Measurements from ENCODE around the gene TUT1.
"Not testable (repeated sequence)": the region's sequence is repeated elsewhere in the genome, so short reads cannot be mapped to it uniquely, and the experiment has no call there.

The TUT1 gene

DNA sequence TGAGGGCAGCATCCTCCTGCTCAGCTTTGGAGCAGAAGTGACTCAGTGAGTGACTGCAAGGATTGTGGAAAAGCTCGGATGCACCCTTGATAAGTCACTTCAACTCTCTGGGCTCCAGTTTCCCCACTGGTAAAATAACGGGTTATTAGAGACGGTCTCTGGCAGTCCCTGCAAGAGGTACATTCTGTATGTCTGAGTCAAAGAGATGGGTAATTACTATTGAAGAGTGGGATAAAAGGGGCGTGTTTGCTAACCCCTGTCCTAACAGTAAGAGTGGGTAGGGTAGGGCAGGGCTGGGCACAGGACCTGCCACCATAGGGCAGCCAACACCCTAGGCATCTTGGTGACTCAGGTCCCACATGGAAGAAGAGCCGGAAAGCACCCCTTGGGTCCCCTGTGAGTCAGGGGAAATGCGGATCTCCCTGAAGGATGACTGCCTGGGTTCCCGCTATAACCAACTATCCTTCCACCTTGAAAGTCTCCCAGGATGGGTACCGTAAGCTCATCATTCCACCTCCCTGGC is 37.4 kb downstream of the TUT1 start:
- no peak overlapping the region for H2AFZ ChIP-seq (ENCODE audit: low read depth)
- no peak overlapping the region for H3K4me3 ChIP-seq (IDR thresholded peaks at IDR 0.05; ENCODE audit: insufficient read depth, low read depth, low read length)
- TF ChIP-seq CTCF (conservative IDR thresholded peaks at IDR 0.05; ENCODE audit: low read depth, low read length): no peak
- H3K9ac ChIP-seq: no peak overlapping the region; the same call in 1 of the 2 replicates
- no peaks in the 10 kb centered on the region; the same call in 1 of the 2 replicates for H3K79me2 ChIP-seq (ENCODE audit: insufficient read depth, low read depth)
- peaks cover 92% of the 10 kb centered on the region for H3K4me1 ChIP-seq (ENCODE audit: low read depth, poor library complexity, severe bottlenecking)
- peak overlapping the region; percentile 93 for H3K4me2 ChIP-seq
- H3K27me3 ChIP-seq (ENCODE audit: insufficient read depth, low read depth): no peaks in the 10 kb centered on the region
- no peaks in the 10 kb centered on the region for H4K20me1 ChIP-seq (ENCODE audit: insufficient read depth)
- H3K36me3 ChIP-seq (ENCODE audit: insufficient read depth): peaks cover 2% of the 10 kb centered on the region; the same call in 1 of the 2 replicates
- peak overlapping the region; percentile 97; the same call in 1 of the 2 replicates for H3K27ac ChIP-seq

- no peak overlapping the region for H3K4me3 ChIP-seq (IDR thresholded peaks at IDR 0.05; ENCODE audit: insufficient read depth, low read depth, low read length)
- H3K4me2 ChIP-seq: peak overlapping the region; percentile 93
- H3K36me3 ChIP-seq (ENCODE audit: insufficient read depth): no peaks in the 10 kb centered on the region
Observed at GRCh38 chr11:62553080-62553838, 38.1 kb downstream of the TUT1 start.

GRCh38 chr11:62552485-62553079 is 38.7 kb downstream of the TUT1 start:
- H3K9ac ChIP-seq: peak overlapping the region; percentile 60; the same call in 1 of the 2 replicates
- H3K79me2 ChIP-seq (ENCODE audit: insufficient read depth, low read depth): no peaks in the 10 kb centered on the region; the same call in 1 of the 2 replicates
- no peaks in the 10 kb centered on the region for H4K20me1 ChIP-seq (ENCODE audit: insufficient read depth)
- no peaks in the 10 kb centered on the region for H3K36me3 ChIP-seq (ENCODE audit: insufficient read depth)
- no peaks in the 10 kb centered on the region for H3K27me3 ChIP-seq (ENCODE audit: insufficient read depth, low read depth)
- TF ChIP-seq CTCF (conservative IDR thresholded peaks at IDR 0.05; ENCODE audit: low read depth, low read length): no peak
- H2AFZ ChIP-seq (ENCODE audit: low read depth): no peak overlapping the region
- peak overlapping the region; percentile 93 for H3K4me2 ChIP-seq
- peak overlapping the region; percentile 97 for H3K27ac ChIP-seq
- no peak overlapping the region for H3K4me3 ChIP-seq (IDR thresholded peaks at IDR 0.05; ENCODE audit: insufficient read depth, low read depth, low read length)
- H3K4me1 ChIP-seq (ENCODE audit: low read depth, poor library complexity, severe bottlenecking): peaks cover 87% of the 10 kb centered on the region

More at GRCh38 chr11:62553080-62553838, 38.1 kb downstream of the TUT1 start:
- TF ChIP-seq CTCF (conservative IDR thresholded peaks at IDR 0.05; ENCODE audit: low read depth, low read length): no peak
- H3K4me1 ChIP-seq (ENCODE audit: low read depth, poor library complexity, severe bottlenecking): peaks cover 87% of the 10 kb centered on the region
- H3K27ac ChIP-seq: peak overlapping the region; percentile 97
- no peaks in the 10 kb centered on the region; the same call in 1 of the 2 replicates for H3K79me2 ChIP-seq (ENCODE audit: insufficient read depth, low read depth)
- no peaks in the 10 kb centered on the region for H4K20me1 ChIP-seq (ENCODE audit: insufficient read depth)
- no peaks in the 10 kb centered on the region for H3K27me3 ChIP-seq (ENCODE audit: insufficient read depth, low read depth)
- H3K9ac ChIP-seq: peak overlapping the region; percentile 60; the same call in 1 of the 2 replicates
- H2AFZ ChIP-seq (ENCODE audit: low read depth): no peak overlapping the region

GRCh38 chr11:62550478-62550877 is 40.8 kb downstream of the TUT1 start:
- H3K4me1 ChIP-seq (ENCODE audit: low read depth, poor library complexity, severe bottlenecking): peaks cover 75% of the 10 kb centered on the region
- peak overlapping the region; percentile 97; the same call in 1 of the 2 replicates for H3K27ac ChIP-seq
- H3K9ac ChIP-seq; H3K27me3 ChIP-seq (ENCODE audit: insufficient read depth, low read depth); H4K20me1 ChIP-seq (ENCODE audit: insufficient read depth); H3K4me2 ChIP-seq; H3K4me3 ChIP-seq (IDR thresholded peaks at IDR 0.05; ENCODE audit: insufficient read depth, low read depth, low read length); H2AFZ ChIP-seq (ENCODE audit: low read depth); H3K36me3 ChIP-seq (ENCODE audit: insufficient read depth): not testable (repeated sequence)
- H3K79me2 ChIP-seq (ENCODE audit: insufficient read depth, low read depth): peaks cover 10% of the 10 kb centered on the region; the same call in 1 of the 2 replicates

Measured in KMS-11 (cell line).